Panc1 (cell line): Measurements from ENCODE around the gene LRRC47. TPM values are rescaled to one million over a fixed set of nuclear protein-coding genes. Genes with fewer than 3 reads are reported as not detected.

Experiments used
- ATAC-seq: fragments of 200-7000 bp; cut with Tn5 transposase; 2 replicates; pipeline ENCODE4 v1.9.1; 2020; ENCODE audit warnings: mild to moderate bottlenecking, moderate library complexity
- BruUV-seq: library from RNA; stranded (reverse); fragments of 400-500 nt; replicated peaks from 2 replicates; lab custom pipeline; 2021; lab: Mats Ljungman, UMichigan
- CTCF ChIA-PET: fragments of 300-600 bp; sonication (Branson Sonifier 250); formaldehyde crosslinking; loops from one replicate; lab custom pipeline; 2022; ENCODE audit warnings: antibody characterized with exemption; lab: Charles Lee
- POLR2A ChIA-PET: fragments of 300-600 bp; sonication (Branson Sonifier 250); formaldehyde crosslinking; loops from one replicate; lab custom pipeline; 2022; ENCODE audit warnings: antibody characterized with exemption; lab: Charles Lee
- DNase-seq: peaks from one replicate; pipeline ENCODE4 v3.0.0-alpha.2; 2010; ENCODE audit warnings: low read depth, low spot score
- H3K27ac ChIP-seq: 2 replicates; pipeline ENCODE4 v1.5.1; 2011; ENCODE audit warnings: mild to moderate bottlenecking, low read length, inconsistent platforms
- H3K27me3 ChIP-seq: fragments of 200-500 bp; sonication (Bioruptor generic); 2 replicates; pipeline ENCODE4 v1.6.0; 2014; ENCODE audit warnings: low read length, inconsistent platforms; ENCODE audit not compliant: control insufficient read depth, insufficient read depth
- H3K36me3 ChIP-seq: fragments of 200-500 bp; sonication (Bioruptor generic); 2 replicates; pipeline ENCODE4 v1.5.1; 2014; ENCODE audit warnings: inconsistent platforms, mild to moderate bottlenecking, low read length, moderate library complexity; ENCODE audit not compliant: control insufficient read depth, insufficient read depth
- H3K4me1 ChIP-seq: 2 replicates; pipeline ENCODE4 v1.5.1; 2011; ENCODE audit warnings: inconsistent platforms, mild to moderate bottlenecking, low read length, moderate library complexity; ENCODE audit not compliant: control insufficient read depth, insufficient read depth
- H3K4me3 ChIP-seq, 2 experiments: 2 replicates each; pipeline ENCODE4 v1.5.1; 2011 to 2012; ENCODE audit warnings: low read depth in 2 of 2, low read length in 2 of 2, mild to moderate bottlenecking in 2 of 2, inconsistent platforms in 1 of 2, moderate library complexity in 1 of 2
- H3K9me3 ChIP-seq: fragments of 200-500 bp; sonication (Bioruptor generic); 2 replicates; pipeline ENCODE4 v1.5.1; 2014; ENCODE audit warnings: low read depth, mild to moderate bottlenecking, inconsistent platforms, low read length, moderate library complexity; ENCODE audit not compliant: control insufficient read depth, insufficient read depth
- CTCF ChIP-seq: fragments of 450-650 bp; IDR thresholded peaks from 2 replicates; pipeline ENCODE4 v1.5.1; 2017; ENCODE audit warnings: mild to moderate bottlenecking
- POLR2AphosphoS5 ChIP-seq: IDR thresholded peaks from 2 replicates; pipeline ENCODE4 v1.6.1; 2012; ENCODE audit warnings: mild to moderate bottlenecking, low read depth, low read length, moderate library complexity
- REST ChIP-seq, 2 experiments: IDR thresholded peaks; 2 replicates each; pipeline ENCODE4 v1.6.1; 2011 to 2012; ENCODE audit warnings: low read depth in 2 of 2, control low read depth in 1 of 2, low read length in 1 of 2, mild to moderate bottlenecking in 1 of 2, moderate library complexity in 1 of 2; ENCODE audit not compliant: insufficient read depth in 1 of 2
- SIN3A ChIP-seq: IDR thresholded peaks from 2 replicates; pipeline ENCODE4 v1.6.1; 2012; ENCODE audit warnings: low read depth, mild to moderate bottlenecking, low read length, moderate library complexity, borderline replicate concordance; ENCODE audit not compliant: insufficient read depth
- TCF7L2 ChIP-seq: IDR thresholded peaks from 2 replicates; pipeline ENCODE4 v1.6.1; 2011; ENCODE audit warnings: mild to moderate bottlenecking, low read depth, low read length, inconsistent platforms
- in situ Hi-C: cut with HindIII; loops from 2 replicates; pipeline ENCODE4 v1.10.0; 2016; ENCODE audit warnings: low sequenced_read_pairs, low pct_unique_long_range_greater_than_20kb
- intact Hi-C: fragments of 100-400 bp; cut with micrococcal nuclease; formaldehyde crosslinking; loops from one replicate; pipeline ENCODE4 v1.10.0; 2022; ENCODE audit not compliant: unreplicated experiment
- total RNA-seq: library from RNA; stranded (reverse); gene quantifications from one replicate; pipeline ENCODE4 v1.2.1, GENCODE V29; 2021; ENCODE audit not compliant: unreplicated experiment

Gene LRRC47
- total RNA-seq, 1 experiment from 2014 or later: 51.0 TPM

GRCh38 chr1:3747522-3747848, 48.8 kb downstream of the LRRC47 start:
- no peaks in the 10 kb centered on the region for H3K9me3 ChIP-seq
- CTCF ChIA-PET: no interaction called here

GRCh38 chr1:3746830-3747521, 49.3 kb downstream of the LRRC47 start:
- peak; percentile 28 for DNase-seq
- Histone ChIP-seq H3K27ac (peak overlapping the region; percentile 76), H3K9me3 (no peaks in the 10 kb centered on the region), H3K4me1 (peaks cover 8% of the 10 kb centered on the region), H3K27me3 (no peaks in the 10 kb centered on the region), H3K36me3 (no peaks in the 10 kb centered on the region; the same call in 1 of the 2 replicates), H3K4me3 (peak overlapping the region; percentile 68 to 77)
- TF ChIP-seq SIN3A (peak; percentile 89; the same call in 1 of the 2 replicates), POLR2AphosphoS5 (peak; percentile 95), REST (IDR thresholded peaks at IDR 0.05; ENCODE audit: insufficient read depth in 1 of 2, low read depth in 2 of 2, low read length in 1 of 2) (no peak)
- in situ Hi-C loops: no loop called here
- BruUV-seq: no TSS peak
- ChIA-PET POLR2A (interaction anchor here (0.6 kb wide), 1 partner anchor 13 kb away, joined by 6 read pairs; no protein-coding TSS in a partner anchor), CTCF (no interaction called here)
- intact Hi-C loops: no loop called here
- ATAC-seq: peak; percentile 98

More at GRCh38 chr1:3747522-3747848, 48.8 kb downstream of the LRRC47 start:
- H3K4me1 ChIP-seq: peaks cover 8% of the 10 kb centered on the region
- intact Hi-C loops: no loop called here
- in situ Hi-C loops: no loop called here
- no peak for DNase-seq
- H3K27ac ChIP-seq: peak overlapping the region; percentile 8; the same call in 1 of the 2 replicates
- H3K27me3 ChIP-seq: no peaks in the 10 kb centered on the region
- no peaks in the 10 kb centered on the region for H3K36me3 ChIP-seq
- POLR2A ChIA-PET: no interaction called here
- H3K4me3 ChIP-seq: peak overlapping the region; percentile 68 to 77
- no TSS peak for BruUV-seq
- ATAC-seq: no peak
- TF ChIP-seq POLR2AphosphoS5: no peak
- no peak for TF ChIP-seq REST (IDR thresholded peaks at IDR 0.05; ENCODE audit: insufficient read depth in 1 of 2, low read depth in 2 of 2, low read length in 1 of 2)
- TF ChIP-seq SIN3A: no peak
- no peak for TF ChIP-seq TCF7L2
- TF ChIP-seq CTCF: no peak
